ENCODE results near the gene CRYBB1. TPM values are rescaled to one million over a fixed set of nuclear protein-coding genes. Genes with fewer than 3 reads are reported as not detected.

CRYBB1 gene
- polyA plus RNA-seq, 3 donors = 0.29 to 0.78 (median 0.69) TPM

DNA sequence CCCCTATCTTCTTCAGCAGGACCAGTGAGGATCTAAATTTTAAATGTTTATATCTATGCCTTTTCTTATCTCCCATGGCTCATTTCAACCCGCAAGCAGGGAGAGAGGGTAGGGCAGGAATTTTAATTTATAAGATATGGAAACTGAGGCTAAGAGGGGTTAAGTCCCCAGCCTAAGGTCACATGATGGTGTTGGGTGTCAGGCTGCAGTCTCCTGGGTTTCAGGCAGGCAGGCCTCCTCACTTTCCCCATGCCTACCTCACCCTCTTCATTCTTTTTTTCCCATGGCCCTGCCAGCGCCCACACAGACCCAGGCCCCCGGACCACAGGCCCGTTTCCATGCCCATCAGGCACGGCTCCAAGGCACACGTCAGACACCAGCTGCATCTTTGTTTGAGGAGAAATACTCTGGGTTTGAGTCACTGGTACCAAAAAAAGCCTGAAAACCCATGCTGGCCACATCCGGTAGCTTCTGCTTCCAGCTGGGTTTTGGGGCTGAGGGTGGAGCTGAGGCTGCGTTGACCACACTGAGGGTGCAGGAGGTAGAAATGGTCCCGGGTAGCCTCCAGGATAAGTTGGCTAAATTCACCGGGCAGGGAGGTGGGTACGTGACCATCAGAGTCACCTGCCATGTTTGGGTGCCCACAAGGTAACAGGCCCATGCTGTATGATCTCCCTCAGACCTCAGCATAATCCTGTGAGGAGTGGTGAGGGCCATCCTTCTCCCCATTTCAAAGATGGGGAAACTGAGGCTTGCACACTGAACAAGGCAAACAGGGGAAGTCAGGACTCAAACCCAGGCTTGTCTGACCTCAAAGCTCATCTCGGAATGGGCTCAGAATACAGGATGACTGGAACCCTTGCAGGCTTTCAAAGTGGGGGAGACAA, 7.5 kb downstream of the CRYBB1 start:
- no peak for DNase-seq (ENCODE audit: low read depth in 3 of 3, low spot score in 2 of 3)

DNA sequence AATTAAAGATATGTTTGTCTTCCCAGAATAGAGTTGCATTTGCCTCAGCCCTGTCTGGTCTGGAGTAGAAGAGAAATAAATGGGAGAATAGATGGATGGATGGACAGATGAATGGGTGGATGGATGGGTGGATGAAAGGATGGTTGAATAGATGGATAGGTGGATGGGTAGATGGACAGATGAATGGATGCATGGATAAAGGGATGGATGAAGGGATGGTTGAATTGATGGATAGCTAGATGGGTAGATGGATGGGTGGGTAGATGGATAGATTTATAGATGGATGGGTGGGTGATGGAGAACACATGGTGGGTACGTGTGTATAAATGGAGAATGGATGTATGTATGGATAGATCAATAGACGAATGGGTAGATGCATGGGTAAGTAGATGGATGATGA, 8.5 kb downstream of the CRYBB1 start:
- no peak for DNase-seq (ENCODE audit: low read depth in 3 of 3, low spot score in 2 of 3)

DNA sequence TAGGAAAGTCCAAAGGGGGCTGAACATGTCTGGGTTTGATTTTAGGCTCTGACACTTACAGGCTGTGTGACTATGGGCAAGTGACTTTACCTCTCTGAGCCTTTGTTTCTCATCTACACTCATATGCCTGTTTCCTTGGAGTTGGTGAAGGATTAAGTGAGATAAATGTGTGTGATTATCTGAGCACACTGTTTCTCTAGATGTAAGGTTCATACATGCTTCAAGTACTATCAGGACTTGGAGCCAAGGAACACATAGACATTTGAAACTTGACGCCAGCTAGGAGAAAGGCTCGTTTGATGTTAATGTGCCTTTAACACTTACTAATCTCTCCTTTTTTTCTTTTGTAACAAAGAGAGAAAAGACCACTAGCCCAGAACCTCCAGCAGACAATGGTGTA, 9.7 kb downstream of the CRYBB1 start:
- no peak for DNase-seq (ENCODE audit: low read depth in 3 of 3, low spot score in 2 of 3)

DNA sequence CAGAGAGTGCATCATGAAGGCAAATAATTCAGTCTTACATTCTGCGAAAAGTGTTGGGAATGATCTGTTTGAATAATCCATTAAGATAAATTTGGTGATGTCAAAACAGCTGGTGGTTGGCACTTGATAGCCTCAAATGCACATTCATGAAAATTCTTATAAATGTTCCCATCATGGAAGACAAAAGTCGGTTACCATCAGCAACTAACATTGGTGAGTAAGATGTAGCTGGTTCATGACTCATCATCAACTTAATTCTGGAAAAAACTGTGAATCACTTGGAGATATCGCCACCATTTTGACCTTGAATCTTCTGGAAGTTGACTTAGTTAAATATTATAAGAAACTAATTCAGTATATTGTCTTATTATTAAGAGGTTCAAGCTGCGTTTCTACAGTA, 11.2 kb downstream of the CRYBB1 start:
- DNase-seq (ENCODE audit: low read depth in 3 of 3, low spot score in 2 of 3) = no peak

DNA sequence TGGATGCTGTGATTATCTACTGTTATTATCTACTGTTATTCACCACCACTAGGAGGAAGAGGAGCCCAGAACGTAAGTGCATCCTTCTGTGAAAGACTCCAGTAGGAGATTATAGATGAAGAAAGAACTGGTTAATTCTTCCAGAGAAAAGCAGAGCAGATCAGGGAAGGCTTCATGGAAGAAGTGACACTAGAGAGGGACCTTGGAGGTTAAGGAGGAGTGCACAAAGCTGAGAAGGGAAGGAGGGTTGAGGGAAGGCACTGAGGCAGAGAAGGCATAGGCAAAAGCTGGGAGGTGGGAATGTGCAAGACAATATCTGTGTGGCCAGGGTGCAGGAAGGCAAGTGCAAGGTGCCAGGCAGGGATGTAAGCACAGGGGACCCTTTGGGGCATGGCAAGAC, 13.5 kb downstream of the CRYBB1 start:
- DNase-seq (ENCODE audit: low read depth in 3 of 3, low spot score in 2 of 3) = no peak

DNA sequence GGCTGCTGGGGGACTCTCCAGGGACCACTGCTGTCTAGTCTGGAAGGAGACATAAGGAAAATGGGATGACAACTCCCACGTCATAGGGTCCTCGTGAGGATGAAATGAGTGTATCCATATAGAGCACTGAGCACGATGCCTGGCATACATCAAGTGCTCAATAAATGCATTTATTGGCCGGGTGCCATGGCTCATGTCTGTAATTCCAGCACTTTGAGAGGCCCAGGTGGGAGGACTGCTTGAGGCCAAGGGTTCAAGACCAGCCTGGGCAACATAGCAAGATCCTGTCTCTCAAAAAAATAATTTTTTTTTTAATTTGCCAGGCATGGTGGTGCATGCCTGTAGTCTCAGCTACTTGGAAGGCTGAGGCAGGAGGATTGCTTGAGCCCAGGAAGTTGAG, 15.7 kb downstream of the CRYBB1 start:
- DNase-seq (ENCODE audit: low read depth in 3 of 3, low spot score in 2 of 3) = no peak

DNA sequence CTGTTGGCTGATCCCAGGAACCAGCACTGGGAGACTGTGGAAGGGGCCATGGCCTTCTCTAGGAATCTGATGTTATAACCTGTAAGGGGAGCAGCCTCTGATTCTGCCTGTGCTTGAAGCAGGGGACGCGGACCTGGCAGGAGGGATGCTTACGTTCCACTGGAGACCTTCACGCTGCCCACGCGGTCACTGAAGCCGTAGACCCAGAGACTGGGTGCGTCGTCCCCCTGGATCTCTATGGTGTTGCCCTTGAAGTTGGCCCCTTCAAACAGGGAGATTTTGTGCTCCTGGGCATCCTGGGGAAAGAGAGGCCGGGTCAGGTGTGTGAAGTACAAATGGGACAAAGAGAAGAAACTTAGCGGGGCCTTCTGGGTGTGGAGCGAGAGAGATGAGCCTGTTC, 16.1 kb downstream of the CRYBB1 start:
- no peak for DNase-seq (ENCODE audit: low read depth in 3 of 3, low spot score in 2 of 3)

DNA sequence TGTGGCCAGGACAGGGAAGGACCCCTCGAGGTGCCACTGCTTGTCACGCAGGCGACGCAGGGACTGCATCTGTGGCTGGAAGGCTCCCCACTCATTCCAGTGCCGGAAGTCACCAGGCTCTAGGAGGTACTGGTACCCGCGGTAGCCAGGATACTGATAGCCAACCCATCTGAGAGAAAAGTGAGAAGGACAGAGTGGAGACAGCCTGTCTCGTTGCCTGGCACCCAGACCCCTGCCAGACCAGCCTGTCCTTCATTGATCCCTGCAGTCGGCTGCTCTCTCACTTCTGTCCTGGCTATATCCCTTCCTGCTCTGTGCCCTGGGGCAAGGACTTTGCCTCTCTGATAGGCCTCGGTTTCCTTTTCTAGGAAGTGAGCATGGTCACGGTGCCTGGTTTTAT, 18.3 kb downstream of the CRYBB1 start:
- no peak for DNase-seq (ENCODE audit: low read depth in 3 of 3, low spot score in 2 of 3)

DNA sequence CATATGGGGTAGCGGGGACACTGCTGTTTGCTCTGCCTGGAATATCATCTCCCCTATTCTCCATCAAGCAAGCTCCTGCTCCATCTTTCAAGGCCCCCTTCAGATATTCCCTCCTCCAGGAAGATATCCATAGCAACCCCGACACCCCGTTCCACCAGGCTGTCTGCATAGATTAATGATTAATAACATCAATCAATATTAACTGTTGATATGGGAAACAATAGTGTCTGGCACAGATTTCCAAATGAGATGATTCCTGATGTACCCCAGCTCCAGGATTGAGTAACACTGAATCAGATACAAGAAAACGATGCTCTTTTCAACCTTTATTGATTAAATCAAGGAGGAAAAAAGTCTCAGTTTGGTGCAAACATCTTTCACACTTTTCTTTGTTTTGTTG, 20.3 kb downstream of the CRYBB1 start:
- DNase-seq (ENCODE audit: low read depth in 3 of 3, low spot score in 2 of 3) = no peak

DNA sequence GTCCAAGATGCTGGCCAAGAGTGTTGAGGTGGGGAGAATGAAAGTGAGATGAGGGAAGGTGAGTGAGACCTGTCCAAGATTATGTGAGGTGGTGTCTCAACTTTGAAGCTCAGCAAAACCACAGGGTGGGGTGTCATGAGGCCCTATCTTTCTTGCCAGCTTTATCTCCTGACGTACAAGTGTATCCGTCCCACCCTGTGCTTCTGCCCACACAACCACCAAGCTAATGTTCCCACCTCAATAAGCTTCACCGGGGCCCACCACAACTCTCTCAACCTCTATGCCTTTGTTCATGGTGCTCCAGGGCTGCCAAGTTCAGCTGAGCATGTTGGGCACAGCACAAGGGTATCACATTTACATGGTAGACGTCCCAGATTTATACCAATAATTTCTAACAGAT, 20.8 kb downstream of the CRYBB1 start:
- DNase-seq (ENCODE audit: low read depth in 3 of 3, low spot score in 2 of 3) = no peak

DNA sequence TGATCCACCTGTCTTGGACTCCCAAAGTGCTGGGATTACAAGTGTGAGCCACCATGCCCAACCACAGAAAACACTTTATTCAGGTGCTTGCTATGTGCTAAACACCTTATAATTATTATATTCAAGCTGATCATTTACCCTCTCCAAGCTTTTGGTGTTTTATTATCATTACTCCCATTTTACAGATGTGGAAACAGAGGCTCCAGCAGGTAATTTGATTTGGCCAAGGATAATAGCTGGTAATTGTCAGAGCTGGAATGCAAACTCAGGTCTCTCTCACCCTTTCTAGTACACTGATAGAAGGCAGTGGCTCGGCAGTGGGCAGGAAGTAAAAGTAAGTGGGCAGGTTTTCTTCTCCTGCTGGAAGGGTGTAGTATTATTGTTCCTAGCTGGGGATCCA, 24.1 kb downstream of the CRYBB1 start:
- no peak for DNase-seq (ENCODE audit: low read depth in 3 of 3, low spot score in 2 of 3)

DNA sequence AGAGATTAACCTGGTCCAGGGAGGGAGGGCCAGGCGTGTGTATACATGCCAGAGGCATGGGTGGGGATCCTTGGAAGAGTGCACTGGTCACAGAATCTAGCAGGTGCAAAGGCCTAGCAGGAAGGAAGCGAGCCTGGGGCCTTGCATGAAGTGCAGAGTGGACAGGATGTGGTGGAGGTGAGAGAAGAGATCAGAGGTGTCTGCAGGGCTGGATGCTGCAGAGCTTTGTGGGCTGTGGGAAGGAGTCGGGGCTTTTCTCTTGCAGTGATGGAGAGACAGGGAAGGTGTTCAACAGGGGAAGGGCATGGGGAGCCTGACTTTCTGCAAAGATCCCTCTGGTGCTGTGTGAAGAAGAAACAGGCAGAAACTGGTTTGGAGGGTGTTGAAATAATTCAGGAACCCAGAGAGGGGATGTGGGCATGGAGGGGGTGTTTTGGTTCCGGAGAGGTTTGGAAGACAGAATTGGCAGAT, 25.4 kb downstream of the CRYBB1 start:
- DNase-seq (ENCODE audit: low read depth in 3 of 3, low spot score in 2 of 3) = no peak

DNA sequence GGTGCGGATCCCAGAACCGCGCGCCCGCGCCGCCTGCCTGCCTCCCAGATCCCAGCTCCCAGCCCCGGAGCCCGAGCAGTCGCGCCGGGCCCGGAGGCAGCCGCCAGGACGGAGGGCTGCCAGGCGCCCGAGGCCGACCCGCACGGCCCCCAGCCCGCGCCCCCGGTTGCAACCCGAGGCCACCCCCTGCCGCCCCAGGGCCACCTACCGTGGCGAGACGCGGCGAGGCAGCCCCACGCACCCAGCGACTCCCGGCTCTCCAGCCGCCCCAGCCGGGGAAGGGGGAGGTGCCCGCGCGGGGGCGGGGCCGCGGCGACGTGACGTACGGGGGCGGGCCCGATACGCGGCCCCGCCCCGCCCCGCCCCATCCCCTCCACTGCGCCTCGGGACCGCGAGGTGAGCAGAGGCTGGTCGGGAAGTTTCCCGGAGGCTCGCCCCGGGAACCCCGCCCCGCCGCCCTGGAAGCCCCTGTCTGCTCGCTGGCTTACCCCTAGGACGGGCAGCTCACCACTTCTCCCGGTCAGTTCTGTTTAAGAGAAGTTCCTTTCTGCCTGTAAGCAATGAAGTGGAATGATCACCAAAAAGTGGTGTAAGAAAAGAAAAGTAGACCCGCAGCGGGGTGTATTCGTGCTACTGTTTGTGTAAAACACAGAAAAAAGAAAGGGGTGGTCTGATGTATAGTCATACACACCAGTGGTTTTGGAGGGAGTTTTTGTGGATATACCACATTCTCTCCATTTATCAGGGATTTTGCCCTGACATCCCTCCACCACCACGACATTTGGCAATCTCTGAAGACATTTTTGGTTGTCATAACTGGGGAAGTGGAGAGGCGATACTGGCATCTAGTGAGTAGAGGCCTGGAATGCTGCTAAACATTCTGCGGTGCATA, 27.7 kb downstream of the CRYBB1 start, which contains the start of gene TPST2:
TPST2 (minus strand) TSS at position 288 of the 892 bp plus-strand sequence. CDS start 48,502 bp downstream, outside the sequence.
- peak in 1 of 3 donors; percentile 63 for DNase-seq (ENCODE audit: low read depth in 3 of 3, low spot score in 2 of 3)

DNA sequence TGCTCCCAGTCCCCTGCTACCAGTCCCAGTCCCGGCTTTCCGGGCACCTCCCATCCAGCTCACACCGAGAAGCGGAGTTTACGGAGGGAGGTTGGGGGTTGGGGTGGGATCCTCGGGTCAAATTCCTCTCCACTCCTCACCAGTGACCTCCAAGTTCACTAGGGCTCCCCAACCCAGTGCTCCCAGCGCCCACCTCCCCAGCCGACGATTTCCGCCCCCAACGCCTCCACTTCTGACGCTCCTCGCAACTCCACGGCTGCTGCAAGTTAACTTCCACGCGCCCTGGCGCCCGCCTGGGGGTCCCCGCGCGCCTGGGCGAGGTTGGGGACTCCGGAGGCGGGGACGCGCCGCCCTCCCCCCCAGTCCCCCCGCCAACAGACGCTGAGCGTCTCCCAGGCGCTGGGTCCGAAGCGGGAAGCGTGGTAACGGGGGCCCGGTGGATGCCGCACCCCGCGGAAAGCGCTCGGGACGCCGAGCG, 28.4 kb downstream of the CRYBB1 start:
- DNase-seq (ENCODE audit: low read depth in 3 of 3, low spot score in 2 of 3) = no peak

DNA sequence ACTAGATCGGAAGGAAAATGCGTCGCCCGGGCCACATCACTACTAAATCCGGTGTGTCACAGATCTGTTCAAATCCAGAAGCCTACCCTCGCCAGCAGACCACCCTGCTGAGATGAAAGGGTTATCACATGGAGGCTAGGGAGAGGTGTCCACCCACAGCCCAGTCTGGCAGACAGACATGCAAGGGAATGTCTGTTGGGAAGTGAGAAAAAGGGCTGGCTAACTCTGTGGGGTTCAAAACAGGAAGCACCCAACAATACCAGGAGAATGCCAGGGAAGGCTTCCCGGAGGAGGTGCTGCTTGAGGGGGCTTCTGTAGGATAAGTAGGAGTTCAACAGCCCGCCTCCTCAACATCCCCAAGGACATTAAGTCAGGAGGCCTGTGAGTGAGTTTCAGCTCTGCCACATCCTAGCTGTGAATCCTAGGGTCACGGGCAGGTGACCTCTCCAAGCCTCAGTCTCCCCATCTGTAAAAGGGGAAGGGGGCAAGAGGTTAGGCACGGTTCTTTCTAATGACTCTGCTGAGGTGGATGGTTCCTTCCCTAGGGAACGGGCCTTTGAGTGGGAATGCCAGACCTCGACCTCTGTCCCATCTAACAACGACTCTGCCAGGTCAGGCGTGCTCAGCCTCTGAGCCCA, 29.0 kb downstream of the CRYBB1 start:
- DNase-seq (ENCODE audit: low read depth in 3 of 3, low spot score in 2 of 3) = no peak

DNA sequence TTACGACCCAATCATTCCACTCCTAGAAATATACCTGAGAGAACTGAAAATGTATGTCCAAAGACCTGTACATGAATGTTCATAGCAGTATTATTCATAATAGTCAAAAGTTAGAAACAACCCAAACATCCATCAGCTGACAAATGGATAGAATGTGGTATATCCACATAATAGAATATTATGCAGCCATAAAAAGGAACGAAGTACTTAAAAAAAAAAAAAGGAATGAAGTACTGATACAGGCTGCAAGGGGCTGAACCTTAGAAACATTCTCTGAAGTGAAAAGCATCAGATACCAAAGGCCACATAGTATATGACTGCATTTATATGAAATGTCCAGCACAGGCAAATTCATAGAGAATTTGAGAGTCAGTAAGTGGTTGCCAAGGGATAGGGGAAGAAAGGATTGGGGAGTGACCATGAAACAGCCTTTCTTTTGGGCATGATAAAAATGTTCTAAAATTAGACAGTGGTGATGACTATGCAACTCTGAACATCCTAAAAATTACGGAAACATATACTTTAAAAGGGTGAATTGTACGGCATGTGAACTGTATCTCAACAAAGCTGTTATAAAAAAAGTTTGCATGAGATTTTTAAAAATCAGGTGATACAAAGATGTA, 29.7 kb downstream of the CRYBB1 start:
- no peak for DNase-seq (ENCODE audit: low read depth in 3 of 3, low spot score in 2 of 3)

DNA sequence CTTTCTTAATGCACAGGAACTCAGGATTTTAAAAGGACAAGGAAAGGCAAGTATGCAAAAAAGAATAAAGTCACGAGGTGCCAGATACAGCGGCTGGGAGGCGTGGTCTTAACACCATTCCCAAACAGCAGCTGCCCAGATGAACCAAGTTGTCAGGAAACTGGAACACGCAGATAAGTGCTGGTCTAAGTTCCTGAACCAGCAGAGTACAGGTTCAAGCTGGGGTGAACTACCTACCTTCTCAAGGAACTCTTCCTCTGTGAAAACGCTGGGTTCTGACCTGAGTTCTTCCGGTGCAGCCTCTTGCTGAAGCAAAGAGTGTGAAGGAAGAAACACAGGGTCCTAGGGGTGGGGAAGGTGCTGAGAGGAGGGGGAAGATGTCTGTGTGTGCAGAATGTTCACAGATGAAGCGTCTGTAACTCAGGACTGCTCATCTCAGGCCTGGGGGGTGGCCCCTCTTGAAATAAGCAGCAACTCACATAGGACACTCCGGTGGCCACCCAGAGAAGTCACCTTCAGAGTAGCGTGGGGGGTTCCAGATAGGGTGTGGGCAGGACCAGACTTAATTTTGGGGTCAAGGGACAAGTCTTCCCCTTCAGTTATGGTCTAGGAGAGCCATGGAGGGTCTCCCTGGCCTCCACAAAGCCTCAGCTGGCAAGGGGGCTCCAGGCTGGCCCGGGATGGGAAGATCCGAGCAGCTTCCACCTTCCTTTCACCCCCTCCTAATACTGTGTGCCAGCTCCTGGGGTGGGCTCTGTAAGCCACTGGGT, 31.1 kb downstream of the CRYBB1 start:
- DNase-seq (ENCODE audit: low read depth in 3 of 3, low spot score in 2 of 3) = no peak

DNA sequence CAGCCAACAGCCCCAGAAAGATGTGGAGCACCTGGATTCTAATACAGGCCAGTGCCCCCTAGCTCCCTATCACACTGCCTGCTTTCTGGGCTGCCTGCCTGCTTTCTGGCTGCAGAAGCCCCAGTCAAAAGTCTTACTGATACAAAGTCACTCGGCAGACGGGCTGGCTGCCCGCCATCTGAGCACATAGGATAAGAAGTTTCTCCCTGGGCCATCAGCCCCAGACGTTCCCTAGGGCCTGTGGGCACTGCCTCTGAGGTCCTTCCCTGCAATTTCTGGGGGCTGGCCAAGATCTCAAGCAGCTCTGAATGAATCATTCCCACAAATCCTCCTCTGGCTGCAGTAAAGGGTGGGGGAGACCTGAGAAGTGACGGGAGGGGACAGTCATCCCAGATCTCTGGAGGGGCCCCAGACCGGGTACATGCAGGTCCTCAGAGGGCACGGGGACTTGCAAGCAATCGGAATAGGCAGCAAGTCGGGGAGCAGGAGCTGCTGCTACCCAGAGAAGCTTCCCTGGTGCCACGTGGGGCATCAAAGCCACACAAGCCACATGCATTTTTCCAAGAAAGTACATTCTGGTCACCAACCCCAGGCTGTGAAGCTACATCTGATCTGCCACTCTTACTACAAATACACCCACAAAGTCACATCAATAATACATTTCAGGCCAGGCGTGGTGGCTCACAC, 32.6 kb downstream of the CRYBB1 start:
- DNase-seq (ENCODE audit: low read depth in 3 of 3, low spot score in 2 of 3) = no peak

DNA sequence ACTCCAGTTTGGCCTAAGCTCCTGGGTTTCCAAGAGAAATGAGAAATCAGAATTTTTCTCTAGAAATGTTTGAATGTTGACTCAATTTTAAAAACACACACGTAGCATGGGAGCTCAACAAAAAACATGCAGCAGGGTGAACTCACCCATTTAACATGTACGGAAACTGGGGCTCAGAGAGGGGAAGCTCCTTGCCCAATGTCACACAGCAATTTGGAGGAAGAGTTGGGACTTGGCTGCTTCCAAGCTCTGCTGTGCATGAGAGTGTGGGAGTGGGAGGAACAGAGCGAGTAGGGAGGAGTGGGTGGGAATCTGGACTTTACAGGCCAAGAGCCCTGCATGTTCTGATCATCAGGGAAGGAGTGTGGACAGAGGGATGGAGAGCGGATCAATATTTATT, 33.8 kb downstream of the CRYBB1 start:
- DNase-seq (ENCODE audit: low read depth in 3 of 3, low spot score in 2 of 3) = no peak

All from right renal cortex interstitium (tissue), 3 donors.